Mesenteric fat pad (tissue), 1 donor: ENCODE measurements around the gene DHRSX. TPM values are rescaled to one million over a fixed set of nuclear protein-coding genes. Genes with fewer than 3 reads are reported as not detected.
A peak's percentile ranks its signal among the peaks of the same experiment; 100 is the strongest.
"Not testable (repeated sequence)": the region's sequence is repeated elsewhere in the genome, so short reads cannot be mapped to it uniquely, and the experiment has no call there.

Source experiments
- DNase-seq: peaks from one replicate; pipeline ENCODE4 v3.0.0-alpha.2; 2020; ENCODE audit warnings: low spot score
- total RNA-seq: library from RNA; stranded (reverse); fragmentation: NEBNext Ultra II Directional; extraction: Animal tissue kit (Norgen Biotek cat#: 25700); gene quantifications from one replicate; pipeline ENCODE4 v1.2.1, GENCODE V29; 2021
- donor health status: DM: yes; HTN: yes; CAD: no.

The DHRSX gene
- total RNA-seq, 1 donor from 2014 or later, result 27.0 TPM

- DNase-seq, result peak; percentile 72
Observed at GRCh38 chrX:2498781-2499302, 1.9 kb downstream of the DHRSX start.

GRCh38 chrX:2497961-2498780 lies 2.6 kb downstream of the DHRSX start:
- no peak for DNase-seq

- peak; percentile 47 for DNase-seq
Observed at GRCh38 chrX:2495595-2495994, 5.2 kb downstream of the DHRSX start.

- DNase-seq, result no peak
Observed at GRCh38 chrX:2492531-2493218, 8.1 kb downstream of the DHRSX start.

GRCh38 chrX:2490634-2491033 lies 10.1 kb downstream of the DHRSX start:
- no peak for DNase-seq

GRCh38 chrX:2489446-2490445 lies 11.0 kb downstream of the DHRSX start:
- no peak for DNase-seq

- DNase-seq, result no peak
Observed at GRCh38 chrX:2488621-2489285, 12.0 kb downstream of the DHRSX start.

- no peak for DNase-seq
Observed at GRCh38 chrX:2487366-2487765, 13.4 kb downstream of the DHRSX start.

- no peak for DNase-seq
Observed at GRCh38 chrX:2486476-2487133, 14.2 kb downstream of the DHRSX start.

GRCh38 chrX:2485789-2486345 lies 14.9 kb downstream of the DHRSX start:
- no peak for DNase-seq

- no peak for DNase-seq
Observed at GRCh38 chrX:2484721-2485648, 15.8 kb downstream of the DHRSX start.

- no peak for DNase-seq
Observed at GRCh38 chrX:2484256-2484655, 16.5 kb downstream of the DHRSX start.

- no peak for DNase-seq
Observed at GRCh38 chrX:2483398-2484060, 17.2 kb downstream of the DHRSX start.

GRCh38 chrX:2481597-2481996 lies 19.2 kb downstream of the DHRSX start:
- DNase-seq, result not testable (repeated sequence)

GRCh38 chrX:2479982-2480381 lies 20.8 kb downstream of the DHRSX start:
- DNase-seq, result not testable (repeated sequence)

- DNase-seq, result no peak
Observed at GRCh38 chrX:2479420-2479780, 21.4 kb downstream of the DHRSX start.

- DNase-seq, result no peak
Observed at GRCh38 chrX:2478546-2479419, 22.0 kb downstream of the DHRSX start.
